HG03060 (cell line): ENCODE data around the gene PCDHGC4.

Experiments
- ATAC-seq: cut with Tn5 transposase; IDR thresholded peaks from one replicate; pipeline ENCODE4 v1.9.1; 2021; ENCODE audit warnings: low read depth, moderate number of reproducible peaks; ENCODE audit not compliant: unreplicated experiment

PCDHGC4 gene

GRCh38 chr5:141527426-141527825, 42.6 kb downstream of the PCDHGC4 start:
- no peak for ATAC-seq

DNA sequence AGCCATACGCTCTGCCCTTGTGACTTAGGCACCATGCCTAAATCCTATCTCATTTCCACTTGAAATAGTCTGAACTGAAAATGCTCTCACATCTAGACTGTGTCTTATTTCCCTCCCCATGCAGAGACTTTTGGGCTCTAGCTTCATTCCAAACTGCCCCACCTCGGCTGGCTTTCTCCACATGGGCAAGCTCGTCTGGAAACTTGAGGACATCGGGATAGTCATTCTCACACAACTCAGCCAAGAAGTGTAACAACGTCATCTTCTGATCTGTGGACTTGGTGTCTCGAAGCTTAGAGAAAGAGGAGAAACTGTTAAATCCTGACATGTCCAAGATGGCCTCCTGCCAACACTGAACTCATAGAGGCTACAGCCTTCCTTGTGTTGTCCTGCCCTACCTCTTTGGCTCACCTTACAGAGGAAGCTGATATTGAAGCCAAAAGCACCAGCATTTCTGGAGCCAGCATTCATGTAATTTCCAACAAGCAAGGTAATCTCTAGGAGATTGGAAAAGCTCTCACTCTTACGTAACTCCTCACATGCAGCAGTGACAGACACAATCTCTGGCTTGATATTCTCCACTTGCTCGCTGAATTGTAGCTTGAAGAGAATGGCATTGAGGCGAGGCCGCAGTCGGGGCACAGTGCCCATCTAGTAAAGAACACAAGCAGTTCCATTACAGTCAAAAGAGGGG, 43.6 kb downstream of the PCDHGC4 start:
- no peak for ATAC-seq

DNA sequence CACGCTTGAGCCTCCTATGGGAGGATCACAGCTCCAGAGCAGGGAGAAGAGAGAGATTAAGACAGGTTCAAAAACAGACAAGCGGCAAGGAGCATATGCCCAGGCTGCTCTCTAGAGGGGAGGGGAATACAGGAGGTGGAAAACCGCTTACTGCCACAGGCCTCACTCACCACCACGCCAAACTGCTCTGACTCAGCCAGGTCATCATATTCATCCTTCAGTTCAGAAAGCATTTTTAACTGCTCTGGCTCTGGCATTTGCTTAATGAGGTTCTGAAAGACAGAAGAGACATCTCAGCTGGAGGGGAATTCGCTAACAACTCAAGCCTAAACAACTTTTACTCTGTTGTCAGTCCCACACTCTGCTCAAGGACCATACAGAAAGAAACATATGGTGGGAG, 44.2 kb downstream of the PCDHGC4 start:
- no peak for ATAC-seq

- peak; percentile 41 for ATAC-seq
These were observed 45.0 kb downstream of the PCDHGC4 start for GRCh38 chr5:141529873-141530272.

DNA sequence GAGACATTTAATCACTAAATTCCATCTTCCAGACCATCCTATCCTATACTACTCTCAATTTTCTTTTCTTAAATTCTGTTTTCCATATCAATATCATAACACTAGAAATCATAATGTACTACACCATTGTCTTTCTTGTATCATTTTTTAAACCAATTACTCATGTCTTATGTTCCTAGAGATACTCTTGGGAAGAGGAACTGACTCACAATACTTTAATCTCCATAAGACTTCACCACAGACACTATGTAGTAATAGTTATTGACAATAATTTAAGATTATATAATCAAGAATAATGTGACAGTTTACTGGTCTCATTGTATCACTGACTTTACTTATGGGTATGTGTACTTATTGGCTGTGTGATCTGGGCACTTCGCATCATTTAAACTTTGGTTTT, 47.9 kb downstream of the PCDHGC4 start:
- no peak for ATAC-seq

DNA sequence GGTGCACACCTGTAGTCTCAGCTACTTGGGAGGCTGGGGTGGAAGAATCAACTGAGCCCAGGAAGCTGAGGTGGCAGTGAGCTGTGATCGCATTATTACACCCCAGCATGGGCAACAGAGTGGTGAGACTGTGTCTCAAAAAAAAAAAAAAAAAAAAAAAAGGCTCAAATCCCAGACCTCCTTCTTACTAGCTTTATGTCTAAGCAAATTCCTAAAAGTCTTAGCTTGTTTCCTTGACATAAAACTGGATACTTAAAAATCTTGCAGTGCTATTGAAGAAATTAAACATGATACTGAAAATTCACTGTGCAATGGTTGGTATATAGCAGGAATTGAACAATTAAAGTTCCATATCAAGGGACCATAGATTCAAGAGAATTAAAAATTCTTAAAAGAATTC, 49.1 kb downstream of the PCDHGC4 start:
- no peak for ATAC-seq

DNA sequence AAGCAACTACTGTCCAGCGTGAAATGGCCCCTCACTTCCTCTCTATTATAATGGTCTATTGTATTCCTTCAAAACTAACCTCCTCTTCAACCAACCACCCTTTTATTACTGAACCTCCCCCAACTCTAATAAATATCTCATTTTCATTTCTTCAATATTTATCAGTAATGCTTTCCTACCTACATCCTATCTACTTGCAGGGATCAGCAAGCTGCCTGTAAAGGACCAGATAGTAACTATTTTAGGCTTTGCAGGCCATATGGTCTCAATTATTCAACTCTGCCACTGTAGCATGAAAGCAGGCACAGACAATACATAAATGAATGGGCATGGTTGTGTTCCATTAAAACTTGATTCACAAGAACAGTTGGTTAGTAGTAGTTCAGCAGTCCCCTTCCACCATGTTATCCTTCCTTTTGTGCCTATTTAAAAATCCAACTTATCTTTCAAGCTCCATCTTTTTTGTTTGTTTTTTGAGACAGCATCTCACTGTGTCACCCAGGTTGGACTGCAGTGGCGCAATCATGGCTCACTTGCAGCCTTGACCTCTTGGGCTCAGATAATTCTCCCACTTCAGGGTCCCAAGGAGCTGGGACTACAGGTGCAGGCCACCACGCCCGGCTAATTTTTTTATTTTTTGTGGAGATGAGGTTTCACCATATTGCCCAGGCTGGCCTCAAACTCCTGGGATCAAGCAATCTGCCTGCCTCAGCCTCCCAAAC, 49.8 kb downstream of the PCDHGC4 start:
- no peak for ATAC-seq
